ENCODE results near the gene TMEM151B.
A peak's percentile ranks its signal among the peaks of the same experiment; 100 is the strongest.
"Not testable (repeated sequence)": the region's sequence is repeated elsewhere in the genome, so short reads cannot be mapped to it uniquely, and the experiment has no call there.

Gene TMEM151B

DNA sequence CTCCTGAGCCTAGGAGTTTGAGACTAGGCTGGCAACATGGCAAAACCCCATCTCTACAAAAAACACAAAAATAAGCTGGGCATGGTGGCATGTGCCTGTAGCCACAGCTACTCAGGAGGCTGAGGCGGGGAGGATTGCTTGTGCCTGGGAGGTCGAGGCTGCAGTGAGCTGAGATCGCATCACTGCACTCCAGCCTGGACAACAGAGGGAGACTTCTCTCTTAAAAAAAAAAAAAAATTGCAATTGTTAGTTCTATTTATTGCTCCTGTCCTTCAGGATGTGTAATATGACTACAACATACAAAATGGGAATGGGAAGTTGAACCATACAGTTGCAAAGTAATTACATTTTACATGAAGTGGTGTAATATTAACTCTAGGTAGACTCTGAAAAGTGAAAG lies 51.0 kb downstream of the TMEM151B start:
- Mint-ChIP-seq H3K27me3 (peaks cover 37% of the 10 kb centered on the region), H3K4me1 (ENCODE audit: low read depth) (no peaks in the 10 kb centered on the region), H3K4me3 (no peak overlapping the region), H3K27ac (no peak overlapping the region), H3K9me3 (no peaks in the 10 kb centered on the region), H3K36me3 (ENCODE audit: low read depth) (no peaks in the 10 kb centered on the region)

GRCh38 chr6:44327096-44327495 lies 56.8 kb downstream of the TMEM151B start:
- no peaks in the 10 kb centered on the region for H3K4me1 Mint-ChIP-seq (ENCODE audit: low read depth)
- no peak overlapping the region for H3K27ac Mint-ChIP-seq
- H3K9me3 Mint-ChIP-seq = no peaks in the 10 kb centered on the region
- H3K36me3 Mint-ChIP-seq (ENCODE audit: low read depth) = no peaks in the 10 kb centered on the region
- H3K4me3 Mint-ChIP-seq = no peak overlapping the region
- H3K27me3 Mint-ChIP-seq = peaks cover 21% of the 10 kb centered on the region

GRCh38 chr6:44327760-44328159 lies 57.5 kb downstream of the TMEM151B start:
- no peak overlapping the region for H3K4me3 Mint-ChIP-seq
- H3K27me3 Mint-ChIP-seq = peaks cover 23% of the 10 kb centered on the region
- H3K36me3 Mint-ChIP-seq (ENCODE audit: low read depth) = no peaks in the 10 kb centered on the region

DNA sequence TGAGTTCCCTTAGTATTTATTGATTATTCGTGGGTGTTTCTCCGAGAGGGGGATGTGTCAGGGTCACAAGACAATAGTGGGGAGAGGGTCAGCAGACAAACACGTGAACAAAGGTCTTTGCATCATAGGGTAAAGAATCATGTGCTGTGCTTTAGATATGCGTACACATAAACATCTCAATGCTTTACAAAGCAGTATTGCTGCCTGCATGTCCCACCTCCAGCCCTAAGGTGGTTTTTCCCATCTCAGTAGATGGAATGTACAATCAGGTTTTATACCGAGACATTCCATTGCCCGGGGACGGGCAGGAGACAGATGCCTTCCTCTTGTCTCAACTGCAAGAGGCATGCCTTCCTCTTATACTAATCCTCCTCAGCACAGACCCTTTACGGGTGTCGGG lies 58.0 kb downstream of the TMEM151B start:
- H3K27ac Mint-ChIP-seq; H3K4me1 Mint-ChIP-seq (ENCODE audit: low read depth); H3K36me3 Mint-ChIP-seq (ENCODE audit: low read depth); H3K4me3 Mint-ChIP-seq; H3K9me3 Mint-ChIP-seq: not testable (repeated sequence)
- H3K27me3 Mint-ChIP-seq = peaks cover 21% of the 10 kb centered on the region

More at GRCh38 chr6:44327760-44328159, 57.5 kb downstream of the TMEM151B start:
- H3K9me3 Mint-ChIP-seq = no peaks in the 10 kb centered on the region
- no peaks in the 10 kb centered on the region for H3K4me1 Mint-ChIP-seq (ENCODE audit: low read depth)
- no peak overlapping the region for H3K27ac Mint-ChIP-seq

- peaks cover 24% of the 10 kb centered on the region for H3K27me3 Mint-ChIP-seq
- no peak overlapping the region for H3K27ac Mint-ChIP-seq
- no peaks in the 10 kb centered on the region for H3K36me3 Mint-ChIP-seq (ENCODE audit: low read depth)
- no peaks in the 10 kb centered on the region for H3K4me1 Mint-ChIP-seq (ENCODE audit: low read depth)
- no peak overlapping the region for H3K4me3 Mint-ChIP-seq
- no peaks in the 10 kb centered on the region for H3K9me3 Mint-ChIP-seq
Measured at GRCh38 chr6:44329858-44330257, 59.6 kb downstream of the TMEM151B start.

GRCh38 chr6:44332585-44332984 lies 62.3 kb downstream of the TMEM151B start:
- Mint-ChIP-seq H3K36me3 (ENCODE audit: low read depth) (no peaks in the 10 kb centered on the region), H3K27me3 (peaks cover 21% of the 10 kb centered on the region), H3K27ac (no peak overlapping the region)

GRCh38 chr6:44333273-44333919 lies 63.1 kb downstream of the TMEM151B start:
- Mint-ChIP-seq H3K4me3 (no peak overlapping the region), H3K36me3 (ENCODE audit: low read depth) (no peaks in the 10 kb centered on the region), H3K27me3 (peaks cover 15% of the 10 kb centered on the region), H3K9me3 (no peaks in the 10 kb centered on the region), H3K4me1 (ENCODE audit: low read depth) (no peaks in the 10 kb centered on the region), H3K27ac (no peak overlapping the region)

More at GRCh38 chr6:44332585-44332984, 62.3 kb downstream of the TMEM151B start:
- Mint-ChIP-seq H3K4me1 (ENCODE audit: low read depth) (no peaks in the 10 kb centered on the region), H3K4me3 (no peak overlapping the region), H3K9me3 (no peaks in the 10 kb centered on the region)

DNA sequence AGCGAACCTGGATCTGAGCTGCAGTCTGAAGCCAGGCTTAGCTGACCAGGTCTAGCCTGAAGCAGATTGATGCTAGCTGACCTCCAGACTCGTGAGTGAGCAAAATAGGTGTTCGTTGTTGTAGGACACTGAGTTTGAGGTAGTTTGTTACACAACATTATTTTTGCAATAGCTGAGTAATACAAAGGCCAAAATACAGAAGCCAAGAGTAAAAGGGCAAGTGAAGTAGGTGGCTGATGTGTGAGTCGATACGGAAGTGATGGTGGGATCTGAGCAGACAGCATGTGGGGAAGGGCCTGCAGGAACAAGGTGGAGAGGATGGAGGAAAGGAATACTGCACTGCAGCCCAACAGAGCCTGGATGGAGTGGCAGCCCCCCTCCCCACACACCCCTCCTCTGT lies 63.7 kb downstream of the TMEM151B start:
- Mint-ChIP-seq H3K27me3 (peaks cover 15% of the 10 kb centered on the region), H3K36me3 (ENCODE audit: low read depth) (no peaks in the 10 kb centered on the region), H3K4me3 (no peak overlapping the region), H3K27ac (peak overlapping the region; percentile 41), H3K9me3 (no peaks in the 10 kb centered on the region), H3K4me1 (ENCODE audit: low read depth) (no peaks in the 10 kb centered on the region)

GRCh38 chr6:44335631-44336030 lies 65.4 kb downstream of the TMEM151B start:
- Mint-ChIP-seq H3K27me3 (peaks cover 9% of the 10 kb centered on the region), H3K27ac (no peak overlapping the region), H3K36me3 (ENCODE audit: low read depth) (no peaks in the 10 kb centered on the region), H3K9me3 (no peaks in the 10 kb centered on the region), H3K4me1 (ENCODE audit: low read depth) (no peaks in the 10 kb centered on the region), H3K4me3 (no peak overlapping the region)

GRCh38 chr6:44338228-44339122 lies 68.2 kb downstream of the TMEM151B start:
- H3K9me3 Mint-ChIP-seq = no peaks in the 10 kb centered on the region
- no peak overlapping the region for H3K4me3 Mint-ChIP-seq
- no peak overlapping the region for H3K27ac Mint-ChIP-seq
- H3K27me3 Mint-ChIP-seq = peaks cover 25% of the 10 kb centered on the region
- no peaks in the 10 kb centered on the region for H3K36me3 Mint-ChIP-seq (ENCODE audit: low read depth)
- no peaks in the 10 kb centered on the region for H3K4me1 Mint-ChIP-seq (ENCODE audit: low read depth)

DNA sequence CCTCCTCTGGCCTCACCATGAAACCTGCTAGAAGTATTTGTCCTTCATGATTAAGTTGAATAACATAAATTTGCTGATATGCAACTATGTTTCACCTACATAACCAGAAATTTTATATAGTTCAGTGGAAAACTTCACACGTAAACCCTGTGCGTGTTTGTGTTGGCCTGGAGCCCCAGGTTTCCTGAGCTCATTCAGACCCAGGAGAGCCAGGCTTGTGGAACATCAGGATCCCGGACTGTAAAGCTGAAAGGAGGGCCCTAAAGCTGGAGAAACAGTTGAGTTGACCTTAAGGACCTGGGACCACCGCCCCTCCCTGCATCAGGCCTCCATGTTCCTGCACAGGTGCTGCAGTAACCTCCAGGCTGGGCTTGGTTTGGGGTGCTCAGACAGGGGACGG lies 69.1 kb downstream of the TMEM151B start:
- H3K4me1 Mint-ChIP-seq (ENCODE audit: low read depth) = no peaks in the 10 kb centered on the region
- no peaks in the 10 kb centered on the region for H3K9me3 Mint-ChIP-seq
- no peaks in the 10 kb centered on the region for H3K36me3 Mint-ChIP-seq (ENCODE audit: low read depth)
- no peak overlapping the region for H3K4me3 Mint-ChIP-seq
- no peak overlapping the region for H3K27ac Mint-ChIP-seq
- peaks cover 28% of the 10 kb centered on the region for H3K27me3 Mint-ChIP-seq

DNA sequence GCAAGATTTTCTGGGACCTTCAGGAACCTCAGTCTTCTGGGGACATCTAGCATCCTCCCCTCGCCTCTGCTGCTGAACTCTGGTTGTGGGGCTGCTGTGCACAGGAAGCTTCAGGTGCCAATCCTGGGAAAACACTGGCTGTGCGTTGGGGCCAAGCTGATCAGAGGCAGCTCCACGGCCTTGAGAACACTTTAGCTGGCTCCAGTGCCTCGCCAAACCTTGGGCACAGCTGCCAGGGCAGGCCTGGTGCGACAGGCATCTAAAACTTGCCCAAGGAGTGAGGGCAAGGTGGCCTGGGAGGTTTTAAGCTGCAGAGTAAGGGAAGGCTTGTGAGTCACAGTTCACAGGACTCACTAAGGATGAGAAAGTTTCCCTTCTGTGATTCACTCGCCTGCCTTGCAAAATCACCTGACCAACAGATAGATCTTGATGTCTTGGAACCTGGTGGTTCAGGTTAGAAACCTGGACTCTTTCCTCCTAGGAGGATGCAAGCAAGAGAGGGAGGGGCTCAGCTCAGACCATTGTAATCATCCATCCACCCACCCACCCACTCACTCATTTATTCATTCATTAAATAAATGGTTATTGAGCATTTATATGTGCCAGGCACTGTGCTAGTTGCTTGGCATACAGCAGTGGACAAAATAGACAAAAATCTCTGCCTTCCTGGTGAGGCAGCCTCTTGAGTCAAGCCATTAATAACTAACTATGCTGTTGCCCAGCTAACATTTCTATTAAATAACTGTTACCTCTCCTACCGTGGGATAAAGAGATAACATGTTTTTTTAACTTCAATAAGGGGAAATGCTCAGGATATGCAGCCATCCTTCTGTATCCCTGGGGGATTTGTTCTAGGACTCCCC lies 69.7 kb downstream of the TMEM151B start:
- peaks cover 34% of the 10 kb centered on the region for H3K27me3 Mint-ChIP-seq
- H3K4me3 Mint-ChIP-seq = no peak overlapping the region
- H3K4me1 Mint-ChIP-seq (ENCODE audit: low read depth) = no peaks in the 10 kb centered on the region

DNA sequence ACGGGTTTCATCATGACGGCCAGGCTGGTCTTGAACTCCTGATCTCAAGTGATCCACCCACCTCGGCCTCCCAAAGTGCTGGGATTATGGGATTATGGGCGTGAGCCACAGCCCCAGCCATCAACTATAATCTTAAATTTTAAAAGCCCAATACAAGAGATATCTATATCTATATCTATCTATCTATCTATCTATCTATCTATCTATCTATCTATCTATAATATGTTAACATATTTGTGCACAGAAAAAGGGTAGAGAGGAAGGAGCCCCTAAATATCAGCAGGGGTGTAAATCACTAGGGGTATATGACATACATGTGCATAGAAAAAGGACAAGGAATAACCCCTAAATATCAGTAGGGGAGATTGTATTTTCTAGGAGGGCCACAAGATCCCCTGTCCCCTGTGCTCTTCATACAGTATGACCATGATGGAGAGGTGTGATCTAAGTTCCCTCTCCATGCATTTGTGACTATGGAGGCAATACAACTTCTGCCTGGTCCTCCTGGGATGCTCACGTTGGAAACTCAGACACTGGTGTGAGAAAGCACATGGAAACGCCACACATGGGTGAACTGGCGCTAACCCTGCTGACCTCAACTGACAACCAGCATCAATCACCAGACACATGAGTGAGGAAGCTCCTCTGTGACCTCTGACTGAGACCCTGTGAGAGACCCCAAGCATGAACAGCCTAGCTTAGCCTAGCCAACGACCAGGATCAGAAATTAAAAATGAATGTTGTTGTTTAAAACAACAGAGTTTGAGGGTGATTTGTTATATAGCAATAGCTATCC lies 71.0 kb downstream of the TMEM151B start:
- Mint-ChIP-seq H3K4me3 (no peak overlapping the region), H3K9me3 (no peaks in the 10 kb centered on the region), H3K27ac (no peak overlapping the region), H3K27me3 (peaks cover 34% of the 10 kb centered on the region), H3K4me1 (ENCODE audit: low read depth) (no peaks in the 10 kb centered on the region), H3K36me3 (ENCODE audit: low read depth) (no peaks in the 10 kb centered on the region)

More for the DNA sequence above, 69.7 kb downstream of the TMEM151B start:
- no peaks in the 10 kb centered on the region for H3K36me3 Mint-ChIP-seq (ENCODE audit: low read depth)
- H3K9me3 Mint-ChIP-seq = no peaks in the 10 kb centered on the region
- H3K27ac Mint-ChIP-seq = no peak overlapping the region

- Mint-ChIP-seq H3K4me3 (no peak overlapping the region), H3K27ac (no peak overlapping the region), H3K27me3 (peaks cover 34% of the 10 kb centered on the region), H3K9me3 (no peaks in the 10 kb centered on the region), H3K4me1 (ENCODE audit: low read depth) (no peaks in the 10 kb centered on the region), H3K36me3 (ENCODE audit: low read depth) (no peaks in the 10 kb centered on the region)
Measured at GRCh38 chr6:44342052-44342451, 71.8 kb downstream of the TMEM151B start.

Data from stimulated activated naive CD8-positive, alpha-beta T cell treated with anti-CD3 and anti-CD28 coated beads, Interleukin-15, Interleukin-2, amounts not matched to agents 100 ng/mL and 50 ng/mL, for 24 hours (primary cell).